Body of pancreas (tissue), 4 donors: ENCODE data around the gene NID2.

Experiments used
- CTCF ChIP-seq, 7 experiments: fragments of 450-650 bp in 4 of 7; fragments of 200-600 bp in 3 of 7; sonication (generic) in 3 of 7; IDR thresholded peaks; one replicate each; pipeline ENCODE4 v1.5.1; 2016 to 2019; ENCODE audit warnings: antibody characterized with exemption in 7 of 7
- POLR2A ChIP-seq, 3 donors: fragments of 450-650 bp; IDR thresholded peaks; one replicate each; pipeline ENCODE4 v1.6.1; 2016; ENCODE audit warnings: antibody characterized with exemption in 3 of 3, mild to moderate bottlenecking in 2 of 3

GRCh38 chr14:52054678-52055077 is 14.2 kb downstream of the NID2 start:
- TF ChIP-seq CTCF (IDR thresholded peaks at IDR 0.05) (no peak), POLR2A (IDR thresholded peaks at IDR 0.05) (no peak)
